ENCODE measurements around the gene NFIA. TPM values are rescaled to one million over a fixed set of nuclear protein-coding genes. Genes with fewer than 3 reads are reported as not detected.

The NFIA gene
- total and polyA plus RNA-seq, 10 of the 15 experiments (the other 5 are each of a cell fraction or from before 2014, with no cell fraction given) = 0.10 to 0.16 TPM; not detected in 8

DNA sequence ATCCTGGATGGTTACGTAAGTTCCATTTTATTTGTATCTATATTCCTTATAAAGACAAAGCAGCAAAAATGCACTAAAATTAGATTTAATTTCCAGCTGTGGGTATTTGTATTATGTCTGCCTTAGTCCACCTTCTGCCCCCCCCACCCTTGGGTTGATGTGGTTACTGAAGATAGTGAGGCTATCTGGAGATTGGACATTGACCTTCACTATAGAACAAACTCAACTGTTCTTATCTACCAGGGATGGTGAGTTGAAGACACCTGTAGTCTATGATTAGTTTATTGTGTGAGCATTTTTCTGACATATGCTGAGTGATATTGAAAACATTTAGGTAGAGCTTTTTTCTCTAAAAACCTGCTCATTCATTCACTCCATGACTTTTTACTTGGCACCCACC is 122.2 kb downstream of the NFIA start:
- POLR2A ChIA-PET = no interaction called here
- ATAC-seq (no peak), DNase-seq (ENCODE audit: low read depth, low spot score) (no peak), FAIRE-seq (no peak)
- BruUV-seq (replicated peaks) = no TSS peak
- H2AFZ ChIP-seq (ENCODE audit: control insufficient read depth, low read depth, low read length) = no peak overlapping the region
- SMC1A ChIA-PET (ENCODE audit: uncharacterized antibody, unreplicated experiment) = no interaction called here
- TF ChIP-seq TCF12 (IDR thresholded peaks at IDR 0.05; ENCODE audit: low read depth, low read length) = no peak
- no peak for TF ChIP-seq BHLHE40 (IDR thresholded peaks at IDR 0.05; ENCODE audit: borderline replicate concordance in 1 of 2, low read depth in 2 of 2, low read length in 1 of 2)
- TF ChIP-seq, protein P1, sequence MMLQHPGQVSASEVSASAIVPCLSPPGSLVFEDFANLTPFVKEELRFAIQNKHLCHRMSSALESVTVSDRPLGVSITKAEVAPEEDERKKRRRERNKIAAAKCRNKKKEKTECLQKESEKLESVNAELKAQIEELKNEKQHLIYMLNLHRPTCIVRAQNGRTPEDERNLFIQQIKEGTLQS (IDR thresholded peaks at IDR 0.05; ENCODE audit: borderline replicate concordance, extremely low read depth, low read depth, low read length) = no peak
- no peak for TF ChIP-seq RAD21 (IDR thresholded peaks at IDR 0.05; ENCODE audit: insufficient read depth, low read depth, low read length)
- WGBS (ENCODE audit: insufficient coverage, insufficient replicate concordance, low lambda C conversion rate, missing lambda C conversion rate) = 89% methylated on average over 1 of the region's 1 CpG
- H3K9ac ChIP-seq (ENCODE audit: control insufficient read depth, insufficient read depth, low read length) = no peak overlapping the region
- H3K36me3 ChIP-seq (ENCODE audit: control insufficient read depth in 2 of 2, insufficient read depth in 2 of 2, low read length in 1 of 2) = no peaks in the 10 kb centered on the region
- CTCF ChIA-PET = no interaction called here
- in situ Hi-C loops (cut with MboI) = no loop called here
- H4K20me1 ChIP-seq (ENCODE audit: control insufficient read depth, insufficient read depth) = no peaks in the 10 kb centered on the region
- RAD21 ChIA-PET (ENCODE audit: unreplicated experiment) = no interaction called here
- no peak overlapping the region for H3K4me2 ChIP-seq (ENCODE audit: control insufficient read depth, insufficient read depth)
- H3K4me3 ChIP-seq = no peak overlapping the region
- no peaks in the 10 kb centered on the region for H3K9me3 ChIP-seq (replicated peaks; ENCODE audit: control insufficient read depth, insufficient read depth, low read length)
- intact Hi-C loops (cut with micrococcal nuclease; ENCODE audit: unreplicated experiment) = no loop called here
- no peaks in the 10 kb centered on the region; a peak in 1 of 4 replicates for H3K27me3 ChIP-seq (replicated peaks in 1 of 2; ENCODE audit: control insufficient read depth in 2 of 2, insufficient read depth in 2 of 2, low read length in 1 of 2)
- no peaks in the 10 kb centered on the region for H3K79me2 ChIP-seq (ENCODE audit: control insufficient read depth, insufficient read depth, low read length)
- no peaks in the 10 kb centered on the region for H3K4me1 ChIP-seq (ENCODE audit: control insufficient read depth, insufficient read depth, low read length)
- H3K27ac ChIP-seq (ENCODE audit: control insufficient read depth, insufficient read depth) = no peak overlapping the region

DNA sequence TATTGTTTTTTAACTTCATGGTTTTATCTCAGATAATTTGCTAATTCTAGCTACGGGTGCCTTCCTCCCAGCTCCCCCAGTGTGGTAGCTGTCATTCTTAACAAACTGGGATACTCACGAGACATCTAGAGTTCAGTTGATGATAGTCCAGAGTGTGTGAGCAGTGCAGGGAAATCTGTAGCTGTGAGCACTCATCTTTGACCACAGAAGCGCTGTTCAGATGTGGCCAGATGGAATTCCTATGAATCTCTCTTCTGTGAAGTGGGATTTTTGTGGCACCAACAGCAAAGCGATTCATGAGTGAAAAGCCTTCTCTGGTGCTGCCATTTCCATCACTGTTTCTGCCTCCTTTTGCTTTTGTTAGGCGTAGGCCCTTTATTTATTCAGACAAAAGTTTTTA is 125.1 kb downstream of the NFIA start:
- DNase-seq (ENCODE audit: low read depth, low spot score) (no peak), FAIRE-seq (no peak), ATAC-seq (no peak)
- Histone ChIP-seq H3K9ac (ENCODE audit: control insufficient read depth, insufficient read depth, low read length) (no peak overlapping the region), H3K27ac (ENCODE audit: control insufficient read depth, insufficient read depth) (no peak overlapping the region), H3K4me2 (ENCODE audit: control insufficient read depth, insufficient read depth) (no peak overlapping the region), H2AFZ (ENCODE audit: control insufficient read depth, low read depth, low read length) (no peak overlapping the region), H3K4me3 (no peak overlapping the region), H4K20me1 (ENCODE audit: control insufficient read depth, insufficient read depth) (no peaks in the 10 kb centered on the region), H3K4me1 (ENCODE audit: control insufficient read depth, insufficient read depth, low read length) (no peaks in the 10 kb centered on the region), H3K27me3 (replicated peaks in 1 of 2; ENCODE audit: control insufficient read depth in 2 of 2, insufficient read depth in 2 of 2, low read length in 1 of 2) (no peaks in the 10 kb centered on the region; a peak in 1 of 4 replicates), H3K79me2 (ENCODE audit: control insufficient read depth, insufficient read depth, low read length) (no peaks in the 10 kb centered on the region), H3K9me3 (replicated peaks; ENCODE audit: control insufficient read depth, insufficient read depth, low read length) (no peaks in the 10 kb centered on the region), H3K36me3 (ENCODE audit: control insufficient read depth in 2 of 2, insufficient read depth in 2 of 2, low read length in 1 of 2) (no peaks in the 10 kb centered on the region)
- SMC1A ChIA-PET (ENCODE audit: uncharacterized antibody, unreplicated experiment) = no interaction called here
- in situ Hi-C loops (cut with MboI) (no loop called here), intact Hi-C loops (cut with micrococcal nuclease; ENCODE audit: unreplicated experiment) (no loop called here)
- TF ChIP-seq CREM (IDR thresholded peaks at IDR 0.05; ENCODE audit: low read depth) (no peak), JUNB (IDR thresholded peaks at IDR 0.05) (no peak)
- TF ChIP-seq, protein P2, sequence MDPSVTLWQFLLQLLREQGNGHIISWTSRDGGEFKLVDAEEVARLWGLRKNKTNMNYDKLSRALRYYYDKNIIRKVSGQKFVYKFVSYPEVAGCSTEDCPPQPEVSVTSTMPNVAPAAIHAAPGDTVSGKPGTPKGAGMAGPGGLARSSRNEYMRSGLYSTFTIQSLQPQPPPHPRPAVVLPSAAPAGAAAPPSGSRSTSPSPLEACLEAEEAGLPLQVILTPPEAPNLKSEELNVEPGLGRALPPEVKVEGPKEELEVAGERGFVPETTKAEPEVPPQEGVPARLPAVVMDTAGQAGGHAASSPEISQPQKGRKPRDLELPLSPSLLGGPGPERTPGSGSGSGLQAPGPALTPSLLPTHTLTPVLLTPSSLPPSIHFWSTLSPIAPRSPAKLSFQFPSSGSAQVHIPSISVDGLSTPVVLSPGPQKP (IDR thresholded peaks at IDR 0.05; ENCODE audit: low read depth, low read length) = no peak
- CTCF ChIA-PET = no interaction called here
- 1% methylated on average over 5 of the region's 5 CpGs for WGBS (ENCODE audit: insufficient coverage, insufficient replicate concordance, low lambda C conversion rate, missing lambda C conversion rate)
- POLR2A ChIA-PET = no interaction called here
- no TSS peak for BruUV-seq (replicated peaks)
- RAD21 ChIA-PET (ENCODE audit: unreplicated experiment) = no interaction called here

Data from GM12878 (cell line).